Stomach (tissue), 9 donors: ENCODE results near the gene CDH1. TPM values are rescaled to one million over a fixed set of nuclear protein-coding genes. Genes with fewer than 3 reads are reported as not detected.

ENCODE experiments used
- DNase-seq, 2 donors: peaks; one replicate each; pipeline versions ENCODE4 v3.0.0 to v3.0.0-alpha.2; 2013 to 2019
- H3K27ac ChIP-seq, 5 donors: fragments of 200-600 bp in 4 of 5; sonication (generic) in 4 of 5; one replicate each; pipeline ENCODE4 v1.5.1; 2013 to 2019; ENCODE audit warnings: mild to moderate bottlenecking in 1 of 5, moderate library complexity in 1 of 5
- H3K27me3 ChIP-seq, 3 donors: fragments of 200-600 bp; sonication (generic); one replicate each; pipeline ENCODE4 v1.5.1; 2017 to 2019; ENCODE audit warnings: mixed run types in 1 of 3
- H3K36me3 ChIP-seq, 4 donors: fragments of 200-600 bp; sonication (generic); 1 replicate in 3 of 4; 2 replicates in 1 of 4; pipeline ENCODE4 v1.5.1; 2016 to 2019
- H3K4me1 ChIP-seq, 4 donors: fragments of 200-600 bp; sonication (generic); one replicate each; pipeline ENCODE4 v1.5.1; 2016 to 2019
- H3K4me3 ChIP-seq, 4 donors: fragments of 200-600 bp; sonication (generic) in 3 of 4; one replicate each; pipeline ENCODE4 v1.5.1; 2016 to 2019; ENCODE audit warnings: mild to moderate bottlenecking in 1 of 4
- H3K9me3 ChIP-seq, 4 donors: fragments of 200-600 bp; sonication (generic); one replicate each; pipeline ENCODE4 v1.5.1; 2016 to 2019
- EP300 ChIP-seq: sonication (generic); formaldehyde crosslinking; IDR thresholded peaks from one replicate; pipeline ENCODE4 v1.6.1; 2017; ENCODE audit warnings: antibody characterized with exemption
- POLR2A ChIP-seq, 4 donors: fragments of 450-650 bp; IDR thresholded peaks; one replicate each; pipeline ENCODE4 v1.6.1; 2016; ENCODE audit warnings: antibody characterized with exemption in 4 of 4, control low read depth in 2 of 4, mild to moderate bottlenecking in 1 of 4, moderate library complexity in 1 of 4
- POLR2AphosphoS5 ChIP-seq, 3 donors: sonication (generic); formaldehyde crosslinking; IDR thresholded peaks; one replicate each; pipeline ENCODE4 v1.6.1; 2016; ENCODE audit warnings: antibody characterized with exemption in 3 of 3
- WGBS, 5 donors: extraction: QIAGEN DNeasy Blood & Tissue Kit in 3 of 5; methylation state at CpG; one replicate each; pipeline versions ENCODE4 v1.1.5 to v1.1.7; 2013 to 2018; 5-methylcytosine and 5-hydroxymethylcytosine counted together
- intact Hi-C: fragments of 100-400 bp; cut with DNase I; formaldehyde crosslinking; loops from one replicate; pipeline ENCODE4 v1.15.1; 2023; ENCODE audit warnings: low total_unique reads
- polyA plus RNA-seq, 3 donors: library from polyadenylated mRNA; stranded (reverse); fragments of 200-250 nt; gene quantifications; one replicate each; pipeline ENCODE4 v1.2.3, GENCODE V29; 2013
- total RNA-seq, 5 donors: library from RNA; depleted of rRNA; stranded (reverse); fragments of >200 nt; gene quantifications; one replicate each; pipeline versions ENCODE4 v1.1.0 to v1.2.3, GENCODE V29; 2014 to 2016
- TF ChIP-seq, protein P1 (sequence below), 7 experiments: fragments of 450-650 bp in 4 of 7; fragments of 200-600 bp in 3 of 7; sonication (generic) in 3 of 7; IDR thresholded peaks; one replicate each; pipeline ENCODE4 v1.5.1; 2016 to 2019; ENCODE audit warnings: antibody characterized with exemption in 7 of 7, control low read depth in 2 of 7, mild to moderate bottlenecking in 1 of 7
- donor health status: healthy with polysubstance abuse.
- donor health status: Bipolar disorder and iron deficiency.
- donor health status: healthy.

Gene CDH1
- total and polyA plus RNA-seq, 8 donors, result 15.0 to 567 (median 132) TPM

DNA sequence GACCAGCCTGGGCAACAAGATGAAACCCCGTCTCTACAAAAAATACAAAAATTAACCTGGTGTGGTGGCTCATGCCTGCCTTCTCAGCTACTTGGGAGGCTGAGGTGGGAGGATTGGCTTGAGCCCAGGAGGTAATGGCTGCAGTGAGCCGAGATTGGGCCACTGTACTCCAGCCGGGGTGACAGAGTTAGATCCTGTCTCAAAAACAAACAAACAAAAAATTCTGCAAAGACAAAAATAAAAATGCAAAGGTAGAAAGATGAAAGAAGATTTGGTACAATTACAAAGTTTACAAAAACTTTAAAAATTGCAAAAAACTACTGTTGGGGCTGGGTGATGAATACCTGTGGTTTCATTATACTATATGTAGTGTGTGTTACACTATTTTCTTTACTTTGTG is 5.5 kb upstream of the CDH1 start:
- TF ChIP-seq, protein P1, sequence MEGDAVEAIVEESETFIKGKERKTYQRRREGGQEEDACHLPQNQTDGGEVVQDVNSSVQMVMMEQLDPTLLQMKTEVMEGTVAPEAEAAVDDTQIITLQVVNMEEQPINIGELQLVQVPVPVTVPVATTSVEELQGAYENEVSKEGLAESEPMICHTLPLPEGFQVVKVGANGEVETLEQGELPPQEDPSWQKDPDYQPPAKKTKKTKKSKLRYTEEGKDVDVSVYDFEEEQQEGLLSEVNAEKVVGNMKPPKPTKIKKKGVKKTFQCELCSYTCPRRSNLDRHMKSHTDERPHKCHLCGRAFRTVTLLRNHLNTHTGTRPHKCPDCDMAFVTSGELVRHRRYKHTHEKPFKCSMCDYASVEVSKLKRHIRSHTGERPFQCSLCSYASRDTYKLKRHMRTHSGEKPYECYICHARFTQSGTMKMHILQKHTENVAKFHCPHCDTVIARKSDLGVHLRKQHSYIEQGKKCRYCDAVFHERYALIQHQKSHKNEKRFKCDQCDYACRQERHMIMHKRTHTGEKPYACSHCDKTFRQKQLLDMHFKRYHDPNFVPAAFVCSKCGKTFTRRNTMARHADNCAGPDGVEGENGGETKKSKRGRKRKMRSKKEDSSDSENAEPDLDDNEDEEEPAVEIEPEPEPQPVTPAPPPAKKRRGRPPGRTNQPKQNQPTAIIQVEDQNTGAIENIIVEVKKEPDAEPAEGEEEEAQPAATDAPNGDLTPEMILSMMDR (IDR thresholded peaks at IDR 0.05), result no peak
- no peak for TF ChIP-seq POLR2AphosphoS5 (IDR thresholded peaks at IDR 0.05)
- no peak for TF ChIP-seq POLR2A (IDR thresholded peaks at IDR 0.05)
- no peak for TF ChIP-seq EP300
- Histone ChIP-seq H3K4me3 (no peak overlapping the region), H3K27ac (peak overlapping the region in 4 of 5 donors; percentile 18 to 81 (median 76)), H3K9me3 (no peaks in the 10 kb centered on the region), H3K4me1 (peaks cover 0 to 18% (median 13%) of the 10 kb centered on the region in 4 donors), H3K27me3 (peaks cover 0 to 10% (median 6%) of the 10 kb centered on the region in 3 donors), H3K36me3 (no peaks in the 10 kb centered on the region)
- intact Hi-C loops, result no loop called here
- 18 to 39% (median 33%) methylated on average over 3 of the region's 3 CpGs for WGBS, 5 donors
- DNase-seq, result no peak

DNA sequence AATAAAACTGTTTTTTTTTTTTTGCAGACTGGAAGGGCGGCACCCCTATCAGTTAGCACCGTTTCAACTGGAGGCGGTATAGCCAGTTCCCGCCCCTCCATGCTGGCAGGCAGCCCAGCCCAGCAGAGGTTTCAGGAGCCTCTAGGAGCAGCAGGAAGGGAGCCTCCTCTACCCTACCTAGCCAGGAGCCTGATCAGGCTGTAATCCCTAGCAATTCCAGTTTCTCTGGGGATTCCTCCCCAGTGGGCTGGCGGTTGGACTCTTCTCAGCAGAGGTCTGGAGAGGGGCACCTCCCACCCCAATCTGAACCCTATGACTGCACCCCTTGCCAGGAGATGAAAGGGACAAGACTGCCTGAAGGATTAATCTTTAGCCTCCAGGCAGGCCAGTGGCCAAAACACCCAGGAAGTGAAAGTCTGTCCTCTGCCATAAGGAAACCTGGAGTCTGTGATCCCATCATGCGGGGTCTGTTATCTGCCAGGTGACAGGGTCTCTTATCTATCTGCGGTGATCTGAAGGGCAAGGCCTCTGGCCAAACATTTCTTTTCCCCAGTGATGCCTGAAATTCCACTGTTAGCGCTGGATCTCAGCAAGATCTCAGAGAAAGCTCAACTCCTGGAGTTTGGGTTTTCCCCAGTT is 4.9 kb upstream of the CDH1 start:
- TF ChIP-seq POLR2A (IDR thresholded peaks at IDR 0.05) (no peak), POLR2AphosphoS5 (IDR thresholded peaks at IDR 0.05) (peak in 1 of 3 donors; percentile 16)
- intact Hi-C loops, result no loop called here
- peaks cover 5 to 23% (median 18%) of the 10 kb centered on the region in 4 donors for H3K4me1 ChIP-seq
- H3K36me3 ChIP-seq, result no peaks in the 10 kb centered on the region
- DNase-seq, result peak; percentile 93
- peaks cover 0 to 15% (median 11%) of the 10 kb centered on the region in 3 donors for H3K27me3 ChIP-seq
- no peak overlapping the region for H3K4me3 ChIP-seq
- peak overlapping the region; percentile 70 to 81 (median 77) for H3K27ac ChIP-seq
- WGBS, 5 donors, result 21 to 37% (median 29%) methylated on average over 8 of the region's 8 CpGs
- no peaks in the 10 kb centered on the region for H3K9me3 ChIP-seq

DNA sequence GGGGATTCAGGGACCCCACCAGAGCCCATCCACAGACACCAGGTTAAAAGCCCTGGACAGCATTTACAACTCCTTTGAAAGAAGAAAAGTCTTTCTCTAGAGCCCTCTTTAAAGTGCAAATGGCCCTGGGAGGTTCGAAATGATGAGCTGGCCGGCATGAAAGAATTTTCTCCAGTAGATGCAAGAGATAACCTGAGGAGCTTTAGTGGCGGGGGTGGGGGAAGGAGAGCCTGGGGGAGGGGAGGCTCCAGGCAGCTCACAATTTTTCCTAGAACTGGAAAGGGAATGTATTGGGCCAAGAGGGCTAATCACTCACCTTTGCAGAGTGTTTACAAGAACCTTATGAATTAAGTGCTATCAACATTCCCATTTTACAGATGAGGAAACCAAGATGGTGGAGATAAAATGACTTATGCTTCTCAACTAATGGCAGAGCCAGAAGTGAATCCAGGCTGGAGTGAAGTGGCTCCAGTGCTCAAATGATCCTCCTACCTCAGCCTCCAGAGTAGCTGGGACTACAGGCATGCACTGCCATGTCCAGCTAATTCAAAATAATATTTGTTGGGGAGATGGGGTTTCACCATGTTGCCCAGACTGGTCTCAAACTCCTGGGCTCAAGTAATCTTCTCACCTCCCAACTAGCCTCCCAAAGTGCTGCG is 4.2 kb upstream of the CDH1 start:
- intact Hi-C loops, result no loop called here
- WGBS, 5 donors, result 46 to 71% (median 58%) methylated on average over 4 of the region's 4 CpGs
- peaks cover 12 to 30% (median 25%) of the 10 kb centered on the region in 4 donors for H3K4me1 ChIP-seq
- H3K36me3 ChIP-seq, result no peaks in the 10 kb centered on the region
- peak overlapping the region; percentile 70 to 81 (median 77) for H3K27ac ChIP-seq
- H3K9me3 ChIP-seq, result no peaks in the 10 kb centered on the region
- H3K4me3 ChIP-seq, result no peak overlapping the region
- TF ChIP-seq, protein P1 (IDR thresholded peaks at IDR 0.05), result no peak
- TF ChIP-seq POLR2AphosphoS5 (IDR thresholded peaks at IDR 0.05) (no peak), EP300 (no peak), POLR2A (IDR thresholded peaks at IDR 0.05) (no peak)
- H3K27me3 ChIP-seq, result peaks cover 5 to 22% (median 18%) of the 10 kb centered on the region in 3 donors
- no peak for DNase-seq

DNA sequence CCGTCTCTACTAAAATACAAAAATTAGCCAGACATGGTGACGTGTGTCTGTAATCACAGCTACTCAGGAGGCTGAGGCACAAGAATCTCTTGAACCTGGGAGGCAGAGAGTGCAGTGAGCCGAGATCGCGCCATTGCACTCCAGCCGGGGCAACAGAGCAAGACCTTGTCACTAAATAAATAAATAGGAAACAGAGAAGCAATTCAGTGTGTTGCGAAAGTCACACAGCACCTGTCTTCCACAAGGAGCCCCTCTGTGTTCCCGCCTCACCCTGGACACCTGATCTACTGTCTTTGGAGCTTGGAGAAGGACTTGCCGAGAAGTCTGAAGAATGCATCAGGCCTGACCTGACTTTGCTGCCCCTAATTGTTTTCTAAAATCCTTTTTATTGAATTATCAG is 3.5 kb upstream of the CDH1 start:
- peak overlapping the region in 1 of 5 donors; percentile 77 for H3K27ac ChIP-seq
- DNase-seq, result no peak
- H3K9me3 ChIP-seq, result no peaks in the 10 kb centered on the region
- WGBS, 5 donors, result 91 to 95% (median 93%) methylated on average over 9 of the region's 9 CpGs
- intact Hi-C loops, result no loop called here
- no peak overlapping the region for H3K4me3 ChIP-seq
- peaks cover 14 to 36% (median 29%) of the 10 kb centered on the region in 4 donors for H3K4me1 ChIP-seq
- no peaks in the 10 kb centered on the region for H3K36me3 ChIP-seq
- TF ChIP-seq POLR2AphosphoS5 (IDR thresholded peaks at IDR 0.05), result no peak
- TF ChIP-seq EP300, result no peak
- no peak for TF ChIP-seq POLR2A (IDR thresholded peaks at IDR 0.05)
- TF ChIP-seq, protein P1 (IDR thresholded peaks at IDR 0.05), result no peak
- H3K27me3 ChIP-seq, result peaks cover 5 to 29% (median 23%) of the 10 kb centered on the region in 3 donors
